H1 (cell line): Measurements from ENCODE around the gene LCNL1. TPM values are rescaled to one million over a fixed set of nuclear protein-coding genes. Genes with fewer than 3 reads are reported as not detected.

ENCODE experiments used
- CEBPB ChIP-seq: IDR thresholded peaks from 2 replicates; pipeline ENCODE4 v1.6.1; 2012; ENCODE audit warnings: low read depth, low read length
- polyA plus RNA-seq, 7 experiments: library from polyadenylated mRNA; depleted of rRNA in 3 of 7; stranded (reverse) in 5 of 7; unstranded in 2 of 7; fragments of >200 nt in 5 of 7; fragments of 200-250 nt in 2 of 7; gene quantifications; 1 replicate in 5 of 7; 2 replicates in 1 of 7; 4 replicates in 1 of 7; pipeline versions ENCODE4 v1.2.1 to v1.2.3, GENCODE V29; 2011 to 2013; ENCODE audit warnings: missing spikeins in 2 of 7, mixed read lengths in 2 of 7
- total RNA-seq: library from RNA; stranded (reverse); fragmentation: NEBNext Ultra II Directional; extraction: Animal tissue kit (Norgen Biotek cat#: 25700); gene quantifications from 2 replicates; pipeline ENCODE4 v1.2.1, GENCODE V29; 2021

The LCNL1 gene
- total and polyA plus RNA-seq, 2 of the 8 experiments (the other 6 are each of a cell fraction or from before 2014, with no cell fraction given) = 0.11 TPM; not detected in 1

DNA sequence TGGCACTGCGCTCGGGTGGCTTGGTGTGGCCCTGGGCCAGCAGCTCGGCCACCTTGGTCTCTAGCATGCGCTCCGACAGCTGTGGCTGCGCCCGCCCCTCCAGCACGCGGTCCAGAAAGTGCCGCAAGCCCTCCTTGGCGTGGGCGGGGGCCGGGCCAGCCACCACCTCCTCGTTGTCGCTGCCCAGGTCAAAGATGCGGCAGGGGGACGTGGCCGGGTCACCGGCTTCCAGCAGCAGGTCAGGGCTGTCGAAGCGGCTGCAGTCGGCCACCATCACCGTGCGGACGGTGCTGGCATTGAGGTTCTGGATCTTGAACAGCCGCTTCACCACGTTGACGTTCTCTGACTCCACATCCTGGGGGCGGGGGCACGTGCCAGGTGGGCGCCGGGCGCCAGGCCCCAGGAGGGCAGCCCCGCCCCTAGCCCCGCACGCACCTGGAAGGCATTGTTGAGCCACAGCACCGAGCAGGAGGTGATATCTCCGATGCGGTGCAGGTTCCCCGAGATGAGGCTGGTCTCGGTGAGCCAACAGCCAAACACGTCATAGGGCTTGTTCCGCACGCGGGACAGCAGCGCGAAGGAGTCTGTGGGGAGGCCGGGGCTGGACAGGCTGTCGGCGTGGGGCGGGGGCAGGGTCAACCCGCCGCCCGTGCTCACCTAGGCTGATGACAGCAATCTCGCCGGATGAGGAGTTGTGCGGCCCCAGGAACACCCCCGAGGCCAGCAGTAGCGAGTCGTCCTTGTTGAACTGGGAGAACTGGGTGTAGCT lies 40.5 kb upstream of the LCNL1 start (continued):
- no peak for TF ChIP-seq CEBPB
